Loucy (cell line): ENCODE measurements around the gene GNAL.

Experiments used
- CTCF ChIP-seq: fragments of 200-600 bp; sonication (generic); conservative IDR thresholded peaks from 2 replicates; pipeline ENCODE4 v1.5.1; 2014; ENCODE audit warnings: mild to moderate bottlenecking, antibody characterized with exemption, low read length
- EZH2phosphoT487 ChIP-seq: fragments of 200-600 bp; IDR thresholded peaks from 2 replicates; pipeline ENCODE4 v1.6.1; 2018; ENCODE audit warnings: antibody characterized with exemption, mild to moderate bottlenecking, moderate library complexity, borderline replicate concordance

- TF ChIP-seq CTCF (no peak), EZH2phosphoT487 (no peak)
Measured at GRCh38 chr18:11721720-11722119, 32.7 kb downstream of the GNAL start.
